Karpas-422 (cell line): ENCODE results near the gene ZNF511. TPM values are rescaled to one million over a fixed set of nuclear protein-coding genes. Genes with fewer than 3 reads are reported as not detected.
A peak's percentile ranks its signal among the peaks of the same experiment; 100 is the strongest.

Source experiments
- DNase-seq: peaks from one replicate; pipeline ENCODE4 v3.0.0-alpha.2; 2015
- H2AFZ ChIP-seq: fragments of 200-600 bp; sonication (generic); 2 replicates; pipeline ENCODE4 v1.6.1; 2014; ENCODE audit warnings: antibody characterized with exemption, low read length, mixed read lengths
- H3K27ac ChIP-seq: fragments of 200-600 bp; sonication (generic); 2 replicates; pipeline ENCODE4 v1.5.1; 2014; ENCODE audit warnings: mild to moderate bottlenecking, low read length, moderate library complexity
- H3K27me3 ChIP-seq: fragments of 200-600 bp; sonication (generic); 2 replicates; pipeline ENCODE4 v1.6.1; 2014; ENCODE audit warnings: low read length, mixed read lengths
- H3K36me3 ChIP-seq: fragments of 200-600 bp; sonication (generic); 2 replicates; pipeline ENCODE4 v1.6.1; 2014; ENCODE audit warnings: low read length, mixed read lengths; ENCODE audit not compliant: insufficient read depth
- H3K4me1 ChIP-seq: fragments of 200-600 bp; sonication (generic); 2 replicates; pipeline ENCODE4 v1.6.1; 2014; ENCODE audit warnings: mild to moderate bottlenecking, low read length, mixed read lengths
- H3K4me2 ChIP-seq: fragments of 200-600 bp; sonication (generic); 2 replicates; pipeline ENCODE4 v1.6.1; 2014; ENCODE audit warnings: low read length, low read depth, mild to moderate bottlenecking; ENCODE audit not compliant: poor library complexity, severe bottlenecking
- H3K4me3 ChIP-seq: fragments of 200-600 bp; sonication (generic); 2 replicates; pipeline ENCODE4 v1.5.1; 2014; ENCODE audit warnings: mild to moderate bottlenecking, antibody characterized with exemption, low read length, mixed read lengths
- H3K79me2 ChIP-seq: fragments of 200-600 bp; sonication (generic); 2 replicates; pipeline ENCODE4 v1.6.1; 2014; ENCODE audit warnings: mild to moderate bottlenecking, low read length, mixed read lengths
- H3K9ac ChIP-seq: fragments of 200-600 bp; sonication (generic); 2 replicates; pipeline ENCODE4 v1.6.0; 2014; ENCODE audit warnings: low read length
- H3K9me2 ChIP-seq: fragments of 200-600 bp; sonication (generic), shearing (Covaris generic); replicated peaks from 2 replicates; pipeline ENCODE4 v1.6.0; 2014; ENCODE audit warnings: mild to moderate bottlenecking, low read length, moderate library complexity; ENCODE audit not compliant: insufficient read depth
- H3K9me3 ChIP-seq: fragments of 300-700, 200-600 bp; sonication (generic); 2 replicates; pipeline ENCODE4 v1.6.1; 2014; ENCODE audit warnings: low read length, mixed read lengths
- H4K20me1 ChIP-seq: fragments of 200-600 bp; sonication (generic); 2 replicates; pipeline ENCODE4 v1.6.1; 2014; ENCODE audit warnings: mild to moderate bottlenecking, antibody characterized with exemption, low read length, low read depth; ENCODE audit not compliant: insufficient read depth
- total RNA-seq: library from RNA; depleted of rRNA; stranded (reverse); fragments of >200 nt; shearing (Covaris generic); gene quantifications from 2 replicates; pipeline ENCODE4 v1.2.3, GENCODE V29; 2014; ENCODE audit warnings: low replicate concordance

Gene ZNF511
- total RNA-seq, 1 experiment from 2014 or later = 14.0 TPM

GRCh38 chr10:133310789-133311188 lies 2.1 kb downstream of the ZNF511 start:
- Histone ChIP-seq H3K79me2 (peaks cover 31% of the 10 kb centered on the region), H3K4me2 (no peak overlapping the region), H3K27me3 (no peaks in the 10 kb centered on the region), H3K27ac (no peak overlapping the region), H2AFZ (no peak overlapping the region), H3K36me3 (peaks cover 16% of the 10 kb centered on the region), H4K20me1 (peaks cover 23% of the 10 kb centered on the region; the same call in 1 of the 2 replicates), H3K9ac (no peak overlapping the region), H3K4me1 (peaks cover 18% of the 10 kb centered on the region), H3K9me3 (no peaks in the 10 kb centered on the region), H3K9me2 (no peaks in the 10 kb centered on the region), H3K4me3 (no peak overlapping the region)
- DNase-seq = no peak

- Histone ChIP-seq H3K9me2 (no peaks in the 10 kb centered on the region), H2AFZ (no peak overlapping the region), H3K27me3 (no peaks in the 10 kb centered on the region), H3K36me3 (peaks cover 16% of the 10 kb centered on the region), H3K79me2 (peaks cover 24% of the 10 kb centered on the region), H3K4me2 (no peak overlapping the region), H3K9ac (no peak overlapping the region), H3K4me1 (peaks cover 18% of the 10 kb centered on the region), H3K9me3 (no peaks in the 10 kb centered on the region), H3K4me3 (no peak overlapping the region), H3K27ac (no peak overlapping the region), H4K20me1 (peaks cover 23% of the 10 kb centered on the region; the same call in 1 of the 2 replicates)
- no peak for DNase-seq
Observed at GRCh38 chr10:133311570-133311969, 2.9 kb downstream of the ZNF511 start.

- H3K4me2 ChIP-seq = no peak overlapping the region
- no peak overlapping the region for H2AFZ ChIP-seq
- peaks cover 16% of the 10 kb centered on the region for H3K36me3 ChIP-seq
- H3K79me2 ChIP-seq = peaks cover 18% of the 10 kb centered on the region
- H4K20me1 ChIP-seq = peaks cover 20% of the 10 kb centered on the region; the same call in 1 of the 2 replicates
- no peak for DNase-seq
- no peak overlapping the region for H3K4me3 ChIP-seq
- H3K9me2 ChIP-seq = no peaks in the 10 kb centered on the region
- no peaks in the 10 kb centered on the region for H3K9me3 ChIP-seq
- H3K4me1 ChIP-seq = peaks cover 12% of the 10 kb centered on the region
- no peak overlapping the region for H3K9ac ChIP-seq
- no peaks in the 10 kb centered on the region for H3K27me3 ChIP-seq
- no peak overlapping the region for H3K27ac ChIP-seq
Observed at GRCh38 chr10:133312016-133312768, 3.5 kb downstream of the ZNF511 start.

GRCh38 chr10:133312769-133313145 lies 4.0 kb downstream of the ZNF511 start:
- no peak for DNase-seq
- Histone ChIP-seq H3K27me3 (no peaks in the 10 kb centered on the region), H2AFZ (no peak overlapping the region), H4K20me1 (peaks cover 15% of the 10 kb centered on the region; the same call in 1 of the 2 replicates), H3K4me3 (no peak overlapping the region), H3K9me2 (no peaks in the 10 kb centered on the region), H3K4me1 (peaks cover 7% of the 10 kb centered on the region), H3K9ac (no peak overlapping the region), H3K27ac (no peak overlapping the region), H3K79me2 (peaks cover 13% of the 10 kb centered on the region), H3K9me3 (no peaks in the 10 kb centered on the region), H3K4me2 (no peak overlapping the region), H3K36me3 (peaks cover 16% of the 10 kb centered on the region)

- H3K9ac ChIP-seq = no peak overlapping the region
- H3K27ac ChIP-seq = no peak overlapping the region
Observed at GRCh38 chr10:133313192-133313591, 4.5 kb downstream of the ZNF511 start.

GRCh38 chr10:133314911-133315310 lies 6.2 kb downstream of the ZNF511 start:
- Histone ChIP-seq H3K79me2 (no peaks in the 10 kb centered on the region), H3K27ac (no peak overlapping the region), H3K4me3 (no peak overlapping the region), H2AFZ (no peak overlapping the region), H3K9me3 (no peaks in the 10 kb centered on the region), H4K20me1 (0 out of 2 replicates have a peak, but pooled peaks cover under 1% of the 10 kb centered on the region), H3K9me2 (no peaks in the 10 kb centered on the region), H3K4me2 (no peak overlapping the region), H3K4me1 (peaks cover 3% of the 10 kb centered on the region; the same call in 1 of the 2 replicates), H3K36me3 (peaks cover 12% of the 10 kb centered on the region), H3K9ac (no peak overlapping the region), H3K27me3 (no peaks in the 10 kb centered on the region)
- no peak for DNase-seq

More at GRCh38 chr10:133313192-133313591, 4.5 kb downstream of the ZNF511 start:
- Histone ChIP-seq H3K79me2 (peaks cover 8% of the 10 kb centered on the region), H4K20me1 (peaks cover 10% of the 10 kb centered on the region; the same call in 1 of the 2 replicates), H3K4me2 (no peak overlapping the region), H3K4me1 (peaks cover 5% of the 10 kb centered on the region), H3K4me3 (no peak overlapping the region), H3K36me3 (peaks cover 16% of the 10 kb centered on the region), H3K9me3 (no peaks in the 10 kb centered on the region), H3K9me2 (no peaks in the 10 kb centered on the region), H3K27me3 (no peaks in the 10 kb centered on the region), H2AFZ (no peak overlapping the region)
- DNase-seq = no peak

- H3K4me2 ChIP-seq = no peak overlapping the region
- no peak overlapping the region for H3K9ac ChIP-seq
- H3K79me2 ChIP-seq = no peaks in the 10 kb centered on the region
- no peaks in the 10 kb centered on the region for H3K9me2 ChIP-seq
- no peak overlapping the region for H3K27ac ChIP-seq
- H4K20me1 ChIP-seq = no peaks in the 10 kb centered on the region
- H3K9me3 ChIP-seq = no peaks in the 10 kb centered on the region
- H3K27me3 ChIP-seq = no peaks in the 10 kb centered on the region
- no peak overlapping the region for H2AFZ ChIP-seq
- H3K4me3 ChIP-seq = no peak overlapping the region
- DNase-seq = peak; percentile 61
- peaks cover 2% of the 10 kb centered on the region; the same call in 1 of the 2 replicates for H3K36me3 ChIP-seq
- H3K4me1 ChIP-seq = peaks cover 3% of the 10 kb centered on the region; the same call in 1 of the 2 replicates
Observed at GRCh38 chr10:133315847-133316246, 7.1 kb downstream of the ZNF511 start.

- Histone ChIP-seq H3K27ac (no peak overlapping the region), H4K20me1 (no peaks in the 10 kb centered on the region), H3K9me2 (no peaks in the 10 kb centered on the region), H3K79me2 (no peaks in the 10 kb centered on the region), H3K9me3 (no peaks in the 10 kb centered on the region), H3K36me3 (no peaks in the 10 kb centered on the region), H3K4me1 (peaks cover 3% of the 10 kb centered on the region; the same call in 1 of the 2 replicates), H2AFZ (no peak overlapping the region), H3K4me2 (no peak overlapping the region), H3K4me3 (no peak overlapping the region), H3K9ac (no peak overlapping the region), H3K27me3 (no peaks in the 10 kb centered on the region)
- no peak for DNase-seq
Observed at GRCh38 chr10:133316266-133316665, 7.6 kb downstream of the ZNF511 start.
